Uterus (tissue), 4 donors: ENCODE data around the gene NNT. TPM values are rescaled to one million over a fixed set of nuclear protein-coding genes. Genes with fewer than 3 reads are reported as not detected.

Experiments used
- DNase-seq, 2 donors: peaks; one replicate each; pipeline ENCODE4 v3.0.0-alpha.2; 2019 to 2020
- H3K27ac ChIP-seq, 2 donors: fragments of 200-600 bp; sonication (generic); 1 replicate in 1 of 2; 2 replicates in 1 of 2; pipeline ENCODE4 v1.5.1; 2016 to 2018
- H3K27me3 ChIP-seq, 2 donors: fragments of 200-600 bp; sonication (generic); one replicate each; pipeline ENCODE4 v1.5.1; 2018 to 2019; ENCODE audit warnings: control low read depth in 1 of 2
- H3K36me3 ChIP-seq, 2 donors: fragments of 200-600 bp; sonication (generic); one replicate each; pipeline ENCODE4 v1.5.1; 2019; ENCODE audit warnings: control low read depth in 1 of 2
- H3K4me1 ChIP-seq, 2 donors: fragments of 200-600 bp; sonication (generic); one replicate each; pipeline ENCODE4 v1.5.1; 2018 to 2019; ENCODE audit warnings: control low read depth in 1 of 2
- H3K4me3 ChIP-seq, 2 donors: fragments of 200-600 bp; sonication (generic); 1 replicate in 1 of 2; 2 replicates in 1 of 2; pipeline ENCODE4 v1.5.1; 2018 to 2019; ENCODE audit warnings: mild to moderate bottlenecking in 1 of 2
- H3K9me3 ChIP-seq, 2 donors: fragments of 200-600 bp; sonication (generic); one replicate each; pipeline ENCODE4 v1.5.1; 2019; ENCODE audit warnings: control low read depth in 1 of 2
- POLR2A ChIP-seq, 2 donors: fragments of 450-650 bp; IDR thresholded peaks; one replicate each; pipeline ENCODE4 v1.6.1; 2016; ENCODE audit warnings: antibody characterized with exemption in 2 of 2, mild to moderate bottlenecking in 1 of 2, moderate library complexity in 1 of 2
- intact Hi-C: fragments of 100-400 bp; cut with DNase I; formaldehyde crosslinking; loops from one replicate; pipeline ENCODE4 v1.15.1; 2023; ENCODE audit warnings: low total_unique reads
- total RNA-seq, 4 donors: library from RNA; depleted of rRNA in 3 of 4; stranded (reverse); fragments of >200 nt in 3 of 4; gene quantifications; one replicate each; pipeline versions ENCODE4 v1.1.0 to v1.2.4, GENCODE V29; 2014 to 2023
- TF ChIP-seq, protein P1 (sequence below), 4 experiments: fragments of 200-600 bp in 2 of 4; fragments of 450-650 bp in 2 of 4; sonication (generic) in 2 of 4; IDR thresholded peaks; one replicate each; pipeline ENCODE4 v1.5.1; 2016 to 2019; ENCODE audit warnings: antibody characterized with exemption in 4 of 4, mild to moderate bottlenecking in 2 of 4, moderate library complexity in 1 of 4
- donor health status: DM: yes; HTN: yes; CAD: no.

NNT gene
- total RNA-seq, 4 donors from 2014 or later = 25.3 to 112 (median 43.8) TPM

DNA sequence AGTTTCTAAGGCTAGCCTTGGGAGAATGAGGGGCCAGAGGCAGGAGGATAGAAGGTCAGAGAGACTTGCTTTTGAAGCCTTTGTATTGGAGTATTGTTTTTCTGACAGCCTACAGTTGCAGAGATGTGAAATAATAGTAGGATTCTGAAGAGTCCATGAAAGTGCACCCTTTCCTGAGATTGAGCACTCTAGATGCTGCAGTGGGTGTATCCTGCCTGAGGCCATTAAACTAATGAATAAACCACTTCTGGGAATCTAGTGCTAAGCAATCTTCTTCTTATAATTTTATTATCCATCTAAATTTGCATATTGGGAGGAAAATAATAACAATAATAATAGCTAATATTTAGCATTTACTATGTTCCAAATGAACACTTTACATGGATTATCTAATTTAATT is 19.3 kb upstream of the NNT start:
- intact Hi-C loops = no loop called here
- TF ChIP-seq, protein P1, sequence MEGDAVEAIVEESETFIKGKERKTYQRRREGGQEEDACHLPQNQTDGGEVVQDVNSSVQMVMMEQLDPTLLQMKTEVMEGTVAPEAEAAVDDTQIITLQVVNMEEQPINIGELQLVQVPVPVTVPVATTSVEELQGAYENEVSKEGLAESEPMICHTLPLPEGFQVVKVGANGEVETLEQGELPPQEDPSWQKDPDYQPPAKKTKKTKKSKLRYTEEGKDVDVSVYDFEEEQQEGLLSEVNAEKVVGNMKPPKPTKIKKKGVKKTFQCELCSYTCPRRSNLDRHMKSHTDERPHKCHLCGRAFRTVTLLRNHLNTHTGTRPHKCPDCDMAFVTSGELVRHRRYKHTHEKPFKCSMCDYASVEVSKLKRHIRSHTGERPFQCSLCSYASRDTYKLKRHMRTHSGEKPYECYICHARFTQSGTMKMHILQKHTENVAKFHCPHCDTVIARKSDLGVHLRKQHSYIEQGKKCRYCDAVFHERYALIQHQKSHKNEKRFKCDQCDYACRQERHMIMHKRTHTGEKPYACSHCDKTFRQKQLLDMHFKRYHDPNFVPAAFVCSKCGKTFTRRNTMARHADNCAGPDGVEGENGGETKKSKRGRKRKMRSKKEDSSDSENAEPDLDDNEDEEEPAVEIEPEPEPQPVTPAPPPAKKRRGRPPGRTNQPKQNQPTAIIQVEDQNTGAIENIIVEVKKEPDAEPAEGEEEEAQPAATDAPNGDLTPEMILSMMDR (IDR thresholded peaks at IDR 0.05) = no peak
- TF ChIP-seq POLR2A (IDR thresholded peaks at IDR 0.05) = no peak
- H3K9me3 ChIP-seq = no peaks in the 10 kb centered on the region
- no peaks in the 10 kb centered on the region for H3K36me3 ChIP-seq
- no peaks in the 10 kb centered on the region for H3K4me1 ChIP-seq
- H3K27ac ChIP-seq = no peak overlapping the region
- no peaks in the 10 kb centered on the region for H3K27me3 ChIP-seq
- no peak overlapping the region for H3K4me3 ChIP-seq
- no peak for DNase-seq

DNA sequence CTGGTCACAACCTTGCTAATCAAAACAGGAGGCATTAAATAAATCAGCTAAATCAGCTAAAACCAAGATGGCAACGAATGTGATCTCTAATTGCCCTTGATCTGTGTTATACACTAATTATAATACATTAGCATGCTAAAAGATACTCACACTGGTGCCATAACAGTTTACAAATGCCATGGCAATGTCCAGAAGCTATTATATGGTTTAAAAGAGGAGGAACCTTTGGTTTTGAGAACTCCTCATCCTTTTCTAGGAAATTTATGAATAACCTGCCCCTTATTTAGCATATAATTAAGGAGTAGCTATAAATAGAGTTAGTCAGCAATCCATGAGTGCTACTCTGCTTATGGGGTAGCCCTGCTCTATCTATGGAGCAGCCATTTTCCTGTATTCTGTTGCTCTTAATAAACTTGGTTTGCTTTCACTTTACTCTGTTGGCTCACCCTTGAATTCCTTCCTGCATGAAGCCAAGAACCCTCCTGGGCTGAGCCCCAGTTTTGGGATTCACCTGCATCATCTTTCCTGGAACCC is 18.7 kb upstream of the NNT start:
- no peaks in the 10 kb centered on the region for H3K27me3 ChIP-seq
- H3K27ac ChIP-seq = no peak overlapping the region
- H3K4me3 ChIP-seq = no peak overlapping the region
- no peaks in the 10 kb centered on the region for H3K9me3 ChIP-seq
- no peak for DNase-seq
- H3K4me1 ChIP-seq = no peaks in the 10 kb centered on the region
- no peaks in the 10 kb centered on the region for H3K36me3 ChIP-seq
- TF ChIP-seq POLR2A (IDR thresholded peaks at IDR 0.05) = no peak
- TF ChIP-seq, protein P1 (IDR thresholded peaks at IDR 0.05) = no peak
- intact Hi-C loops = no loop called here

DNA sequence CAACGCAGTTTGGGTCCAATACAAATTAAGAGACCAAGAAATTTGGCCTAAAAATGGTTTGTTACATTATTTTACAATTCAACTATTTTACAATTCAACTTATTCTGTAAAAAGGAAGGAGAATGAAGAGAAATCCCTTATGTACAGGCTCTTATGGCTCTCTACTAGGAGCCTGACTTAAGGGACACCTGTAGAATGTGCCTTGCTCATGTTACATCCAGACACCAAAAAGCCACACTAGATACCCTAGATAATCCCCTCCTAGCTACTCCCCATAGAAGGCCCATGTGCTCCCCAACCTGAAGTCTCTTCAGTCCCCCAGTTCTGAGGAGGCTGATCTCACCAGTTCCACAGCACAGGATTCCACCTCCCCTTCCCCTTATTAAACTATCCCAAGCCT is 14.1 kb upstream of the NNT start:
- no peaks in the 10 kb centered on the region for H3K9me3 ChIP-seq
- H3K27me3 ChIP-seq = no peaks in the 10 kb centered on the region
- H3K27ac ChIP-seq = no peak overlapping the region
- no peaks in the 10 kb centered on the region for H3K36me3 ChIP-seq
- intact Hi-C loops = no loop called here
- TF ChIP-seq, protein P1 (IDR thresholded peaks at IDR 0.05) = no peak
- no peak for TF ChIP-seq POLR2A (IDR thresholded peaks at IDR 0.05)
- no peaks in the 10 kb centered on the region for H3K4me1 ChIP-seq
- no peak for DNase-seq
- H3K4me3 ChIP-seq = no peak overlapping the region

DNA sequence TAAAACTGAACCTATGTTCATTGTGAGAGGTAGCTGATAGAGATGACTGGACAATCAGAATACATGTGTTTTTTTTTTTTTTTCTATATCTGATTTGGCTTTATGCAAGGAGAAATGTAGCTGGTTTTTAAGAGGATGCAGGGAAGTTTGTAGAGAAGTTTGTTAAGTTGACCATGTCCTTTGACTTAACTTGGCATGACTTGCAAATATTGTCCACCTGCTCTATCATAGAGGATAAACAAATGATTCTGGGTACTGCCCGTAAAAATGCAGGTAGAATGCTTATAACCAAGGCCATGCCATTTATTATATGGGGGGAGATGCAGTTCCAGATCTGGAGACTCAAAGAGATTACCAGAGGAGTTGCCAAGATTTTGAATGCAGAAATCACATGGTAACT is 13.7 kb upstream of the NNT start:
- no peak overlapping the region for H3K27ac ChIP-seq
- intact Hi-C loops = no loop called here

DNA sequence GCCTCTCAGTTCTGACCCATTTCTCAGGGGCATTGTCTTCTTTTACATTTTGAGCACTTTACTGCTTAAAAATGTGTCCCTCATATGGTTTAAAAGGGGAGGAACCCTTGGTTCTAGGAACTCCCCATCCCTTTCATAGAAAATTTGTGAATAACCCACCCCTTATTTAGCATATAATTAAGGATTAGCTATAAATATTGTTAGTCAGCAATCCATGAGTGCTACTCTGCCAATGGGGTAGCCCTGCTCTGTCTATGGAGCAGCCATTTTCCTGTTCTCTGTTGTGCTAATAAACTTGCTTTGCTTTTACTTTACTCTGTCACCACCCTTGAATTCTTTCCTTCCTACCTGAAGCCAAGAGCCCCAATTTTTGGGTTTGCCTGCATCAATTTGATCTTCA is 12.3 kb upstream of the NNT start:
- intact Hi-C loops = no loop called here
- Histone ChIP-seq H3K27me3 (no peaks in the 10 kb centered on the region), H3K27ac (no peak overlapping the region), H3K9me3 (no peaks in the 10 kb centered on the region), H3K4me3 (no peak overlapping the region), H3K36me3 (no peaks in the 10 kb centered on the region), H3K4me1 (no peaks in the 10 kb centered on the region)
- TF ChIP-seq POLR2A (IDR thresholded peaks at IDR 0.05) = no peak
- TF ChIP-seq, protein P1 (IDR thresholded peaks at IDR 0.05) = no peak
- no peak for DNase-seq

More for the DNA sequence above, 13.7 kb upstream of the NNT start:
- no peak for TF ChIP-seq POLR2A (IDR thresholded peaks at IDR 0.05)
- TF ChIP-seq, protein P1 (IDR thresholded peaks at IDR 0.05) = no peak
- Histone ChIP-seq H3K27me3 (no peaks in the 10 kb centered on the region), H3K9me3 (no peaks in the 10 kb centered on the region), H3K4me1 (no peaks in the 10 kb centered on the region), H3K4me3 (no peak overlapping the region), H3K36me3 (no peaks in the 10 kb centered on the region)
- DNase-seq = no peak
